Measurements from ENCODE around the gene F3.
"Not testable (repeated sequence)": the region's sequence is repeated elsewhere in the genome, so short reads cannot be mapped to it uniquely, and the experiment has no call there.

Gene F3

GRCh38 chr1:94541246-94542087 is at the start of gene F3:
Gene F3 (minus strand): TSS chr1:94541759. CDS start chr1:94541636, 123 bp downstream.
- peaks cover 13% of the 10 kb centered on the region for H3K4me1 ChIP-seq (ENCODE audit: control insufficient read depth, low read depth, low read length)
- H3K27me3 ChIP-seq (ENCODE audit: control insufficient read depth, insufficient read depth, low read length): peaks cover 45% of the 10 kb centered on the region
- H3K9me3 ChIP-seq (ENCODE audit: control insufficient read depth, low read depth, low read length): no peaks in the 10 kb centered on the region
- H3K36me3 ChIP-seq (ENCODE audit: control insufficient read depth, low read depth, low read length): peaks cover 3% of the 10 kb centered on the region
- peak within 1 kb of the TSS; percentile 49 for H3K9ac ChIP-seq (ENCODE audit: low read length)
- no peak within 1 kb of the TSS for H3K27ac ChIP-seq (ENCODE audit: low read length)
- H3K4me3 ChIP-seq (ENCODE audit: low read length): peak within 1 kb of the TSS; percentile 84

GRCh38 chr1:94590203-94591137 is 48.9 kb upstream of the F3 start:
- Histone ChIP-seq H3K9me3 (ENCODE audit: control insufficient read depth, low read depth, low read length) (no peaks in the 10 kb centered on the region), H3K27me3 (ENCODE audit: control insufficient read depth, insufficient read depth, low read length) (no peaks in the 10 kb centered on the region), H3K36me3 (ENCODE audit: control insufficient read depth, low read depth, low read length) (no peaks in the 10 kb centered on the region), H3K9ac (ENCODE audit: low read length) (no peak overlapping the region), H3K4me1 (ENCODE audit: control insufficient read depth, low read depth, low read length) (peaks cover 4% of the 10 kb centered on the region), H3K27ac (ENCODE audit: low read length) (no peak overlapping the region), H3K4me3 (ENCODE audit: low read length) (no peak overlapping the region)

GRCh38 chr1:94589728-94590127 is 48.2 kb upstream of the F3 start:
- Histone ChIP-seq H3K27ac (ENCODE audit: low read length) (no peak overlapping the region), H3K9ac (ENCODE audit: low read length) (no peak overlapping the region), H3K4me1 (ENCODE audit: control insufficient read depth, low read depth, low read length) (peaks cover 4% of the 10 kb centered on the region), H3K27me3 (ENCODE audit: control insufficient read depth, insufficient read depth, low read length) (no peaks in the 10 kb centered on the region), H3K36me3 (ENCODE audit: control insufficient read depth, low read depth, low read length) (no peaks in the 10 kb centered on the region), H3K4me3 (ENCODE audit: low read length) (no peak overlapping the region), H3K9me3 (ENCODE audit: control insufficient read depth, low read depth, low read length) (no peaks in the 10 kb centered on the region)

GRCh38 chr1:94582565-94582964 is 41.0 kb upstream of the F3 start:
- no peaks in the 10 kb centered on the region for H3K36me3 ChIP-seq (ENCODE audit: control insufficient read depth, low read depth, low read length)
- H3K27me3 ChIP-seq (ENCODE audit: control insufficient read depth, insufficient read depth, low read length): no peaks in the 10 kb centered on the region
- H3K4me3 ChIP-seq (ENCODE audit: low read length): no peak overlapping the region
- H3K9ac ChIP-seq (ENCODE audit: low read length): no peak overlapping the region
- H3K4me1 ChIP-seq (ENCODE audit: control insufficient read depth, low read depth, low read length): peaks cover 3% of the 10 kb centered on the region
- H3K27ac ChIP-seq (ENCODE audit: low read length): no peak overlapping the region
- H3K9me3 ChIP-seq (ENCODE audit: control insufficient read depth, low read depth, low read length): no peaks in the 10 kb centered on the region

- Histone ChIP-seq H3K36me3 (ENCODE audit: control insufficient read depth, low read depth, low read length) (no peaks in the 10 kb centered on the region), H3K9me3 (ENCODE audit: control insufficient read depth, low read depth, low read length) (no peaks in the 10 kb centered on the region), H3K4me1 (ENCODE audit: control insufficient read depth, low read depth, low read length) (peaks cover 3% of the 10 kb centered on the region), H3K9ac (ENCODE audit: low read length) (no peak overlapping the region), H3K27me3 (ENCODE audit: control insufficient read depth, insufficient read depth, low read length) (no peaks in the 10 kb centered on the region), H3K4me3 (ENCODE audit: low read length) (no peak overlapping the region), H3K27ac (ENCODE audit: low read length) (no peak overlapping the region)
These were observed 39.0 kb upstream of the F3 start for GRCh38 chr1:94580367-94581115.

GRCh38 chr1:94579876-94580294 is 38.3 kb upstream of the F3 start:
- no peaks in the 10 kb centered on the region for H3K27me3 ChIP-seq (ENCODE audit: control insufficient read depth, insufficient read depth, low read length)
- no peaks in the 10 kb centered on the region for H3K36me3 ChIP-seq (ENCODE audit: control insufficient read depth, low read depth, low read length)
- no peak overlapping the region for H3K27ac ChIP-seq (ENCODE audit: low read length)
- no peaks in the 10 kb centered on the region for H3K9me3 ChIP-seq (ENCODE audit: control insufficient read depth, low read depth, low read length)
- peaks cover 3% of the 10 kb centered on the region for H3K4me1 ChIP-seq (ENCODE audit: control insufficient read depth, low read depth, low read length)
- no peak overlapping the region for H3K4me3 ChIP-seq (ENCODE audit: low read length)
- H3K9ac ChIP-seq (ENCODE audit: low read length): no peak overlapping the region

GRCh38 chr1:94578856-94579255 is 37.3 kb upstream of the F3 start:
- Histone ChIP-seq H3K36me3 (ENCODE audit: control insufficient read depth, low read depth, low read length) (no peaks in the 10 kb centered on the region), H3K27me3 (ENCODE audit: control insufficient read depth, insufficient read depth, low read length) (no peaks in the 10 kb centered on the region), H3K9me3 (ENCODE audit: control insufficient read depth, low read depth, low read length) (no peaks in the 10 kb centered on the region), H3K4me3 (ENCODE audit: low read length) (no peak overlapping the region), H3K9ac (ENCODE audit: low read length) (no peak overlapping the region), H3K4me1 (ENCODE audit: control insufficient read depth, low read depth, low read length) (peaks cover 3% of the 10 kb centered on the region), H3K27ac (ENCODE audit: low read length) (no peak overlapping the region)

GRCh38 chr1:94573917-94574316 is 32.4 kb upstream of the F3 start:
- not testable (repeated sequence) for H3K9ac ChIP-seq (ENCODE audit: low read length); H3K27me3 ChIP-seq (ENCODE audit: control insufficient read depth, insufficient read depth, low read length); H3K9me3 ChIP-seq (ENCODE audit: control insufficient read depth, low read depth, low read length); H3K27ac ChIP-seq (ENCODE audit: low read length); H3K4me3 ChIP-seq (ENCODE audit: low read length); H3K36me3 ChIP-seq (ENCODE audit: control insufficient read depth, low read depth, low read length); H3K4me1 ChIP-seq (ENCODE audit: control insufficient read depth, low read depth, low read length)

GRCh38 chr1:94572780-94573179 is 31.2 kb upstream of the F3 start:
- no peaks in the 10 kb centered on the region for H3K27me3 ChIP-seq (ENCODE audit: control insufficient read depth, insufficient read depth, low read length)
- no peaks in the 10 kb centered on the region for H3K9me3 ChIP-seq (ENCODE audit: control insufficient read depth, low read depth, low read length)
- H3K36me3 ChIP-seq (ENCODE audit: control insufficient read depth, low read depth, low read length): no peaks in the 10 kb centered on the region
- H3K4me1 ChIP-seq (ENCODE audit: control insufficient read depth, low read depth, low read length): no peaks in the 10 kb centered on the region
- no peak overlapping the region for H3K9ac ChIP-seq (ENCODE audit: low read length)
- no peak overlapping the region for H3K4me3 ChIP-seq (ENCODE audit: low read length)
- H3K27ac ChIP-seq (ENCODE audit: low read length): no peak overlapping the region

GRCh38 chr1:94570965-94571364 is 29.4 kb upstream of the F3 start:
- not testable (repeated sequence) for H3K27ac ChIP-seq (ENCODE audit: low read length); H3K36me3 ChIP-seq (ENCODE audit: control insufficient read depth, low read depth, low read length); H3K9me3 ChIP-seq (ENCODE audit: control insufficient read depth, low read depth, low read length); H3K4me1 ChIP-seq (ENCODE audit: control insufficient read depth, low read depth, low read length); H3K4me3 ChIP-seq (ENCODE audit: low read length); H3K9ac ChIP-seq (ENCODE audit: low read length); H3K27me3 ChIP-seq (ENCODE audit: control insufficient read depth, insufficient read depth, low read length)

GRCh38 chr1:94568806-94569205 is 27.2 kb upstream of the F3 start:
- not testable (repeated sequence) for H3K36me3 ChIP-seq (ENCODE audit: control insufficient read depth, low read depth, low read length); H3K4me1 ChIP-seq (ENCODE audit: control insufficient read depth, low read depth, low read length); H3K9me3 ChIP-seq (ENCODE audit: control insufficient read depth, low read depth, low read length); H3K9ac ChIP-seq (ENCODE audit: low read length); H3K27ac ChIP-seq (ENCODE audit: low read length); H3K27me3 ChIP-seq (ENCODE audit: control insufficient read depth, insufficient read depth, low read length); H3K4me3 ChIP-seq (ENCODE audit: low read length)
